HCT116 (cell line): ENCODE results near the gene MGST3. TPM values are rescaled to one million over a fixed set of nuclear protein-coding genes. Genes with fewer than 3 reads are reported as not detected.

Experiments used
- SP1 ChIP-seq: IDR thresholded peaks from 2 replicates; pipeline ENCODE4 v1.6.1; 2012; ENCODE audit warnings: low read depth
- total RNA-seq: library from RNA; stranded (reverse); gene quantifications from one replicate; pipeline ENCODE4 v1.2.1, GENCODE V29; 2021; ENCODE audit not compliant: unreplicated experiment
- TF ChIP-seq, protein P1 (sequence below): IDR thresholded peaks from 2 replicates; pipeline ENCODE4 v1.6.1; 2012

MGST3 gene
- total RNA-seq, 1 experiment from 2014 or later, result 93.7 TPM

DNA sequence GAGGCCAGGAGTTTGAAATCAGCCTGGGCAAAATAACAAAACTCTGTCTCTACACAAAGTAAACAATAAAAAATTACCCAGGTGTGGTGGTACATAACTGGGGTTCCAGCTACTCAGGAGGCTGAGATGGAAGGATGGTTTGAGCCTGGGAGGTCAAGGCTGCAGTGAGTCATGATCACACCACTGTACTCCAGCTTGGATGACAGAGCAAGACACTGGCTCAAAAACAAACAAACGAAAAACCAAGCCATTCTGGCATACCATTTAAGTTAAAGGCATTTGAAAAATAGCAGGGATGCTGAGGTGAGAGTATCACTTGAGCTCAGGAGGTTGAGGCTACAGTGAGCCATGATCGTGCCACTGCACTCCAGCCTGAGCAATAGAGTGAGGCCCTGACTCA is 72.6 kb downstream of the MGST3 start (continued):
- TF ChIP-seq, protein P1, sequence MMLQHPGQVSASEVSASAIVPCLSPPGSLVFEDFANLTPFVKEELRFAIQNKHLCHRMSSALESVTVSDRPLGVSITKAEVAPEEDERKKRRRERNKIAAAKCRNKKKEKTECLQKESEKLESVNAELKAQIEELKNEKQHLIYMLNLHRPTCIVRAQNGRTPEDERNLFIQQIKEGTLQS, result no peak
- TF ChIP-seq SP1, result no peak

Other genes starting within 250 kb of the MGST3 start
- not detected for gene RXRG, start 186.1 kb upstream of the MGST3 start, total RNA-seq
- gene LRRC52, start 87.2 kb upstream of the MGST3 start, total RNA-seq, result not detected
- gene ALDH9A1, start 67.3 kb downstream of the MGST3 start, total RNA-seq, result 46.0 TPM
- gene TMCO1, start 137.6 kb downstream of the MGST3 start, total RNA-seq, result 61.2 TPM
- 88.4 TPM for gene UCK2, start 196.4 kb downstream of the MGST3 start, total RNA-seq